ENCODE results near the gene HELZ2.

HELZ2 gene

DNA sequence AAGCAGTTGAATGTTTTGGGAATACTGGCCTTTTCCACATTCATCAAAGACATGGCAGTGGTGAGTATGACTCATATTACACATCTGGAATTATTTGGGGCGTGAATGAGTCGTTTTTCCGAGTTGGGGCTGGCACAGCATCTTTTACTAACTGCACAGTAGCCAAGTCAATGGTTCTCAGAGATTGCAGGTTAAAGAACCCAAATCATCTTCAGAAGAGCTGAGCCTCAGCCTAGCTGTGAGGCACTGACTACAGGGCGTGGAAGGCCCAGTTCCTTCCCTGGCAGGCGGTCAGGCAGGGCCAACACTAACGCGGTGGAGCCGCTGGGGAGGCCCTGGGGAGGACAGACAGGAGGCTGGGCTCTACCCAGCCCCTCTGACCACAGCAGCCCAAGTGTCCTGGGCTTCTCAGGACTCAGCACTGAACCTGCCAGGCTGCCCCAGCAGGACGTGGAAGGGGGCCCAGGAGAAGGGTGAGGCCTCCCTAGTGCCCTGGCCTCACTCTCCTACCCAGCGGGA is 20.1 kb upstream of the HELZ2 start:
- no peak overlapping the region for H3K27ac ChIP-seq
- TF ChIP-seq ZFX (IDR thresholded peaks at IDR 0.05) = no peak
- TF ChIP-seq, protein P1, sequence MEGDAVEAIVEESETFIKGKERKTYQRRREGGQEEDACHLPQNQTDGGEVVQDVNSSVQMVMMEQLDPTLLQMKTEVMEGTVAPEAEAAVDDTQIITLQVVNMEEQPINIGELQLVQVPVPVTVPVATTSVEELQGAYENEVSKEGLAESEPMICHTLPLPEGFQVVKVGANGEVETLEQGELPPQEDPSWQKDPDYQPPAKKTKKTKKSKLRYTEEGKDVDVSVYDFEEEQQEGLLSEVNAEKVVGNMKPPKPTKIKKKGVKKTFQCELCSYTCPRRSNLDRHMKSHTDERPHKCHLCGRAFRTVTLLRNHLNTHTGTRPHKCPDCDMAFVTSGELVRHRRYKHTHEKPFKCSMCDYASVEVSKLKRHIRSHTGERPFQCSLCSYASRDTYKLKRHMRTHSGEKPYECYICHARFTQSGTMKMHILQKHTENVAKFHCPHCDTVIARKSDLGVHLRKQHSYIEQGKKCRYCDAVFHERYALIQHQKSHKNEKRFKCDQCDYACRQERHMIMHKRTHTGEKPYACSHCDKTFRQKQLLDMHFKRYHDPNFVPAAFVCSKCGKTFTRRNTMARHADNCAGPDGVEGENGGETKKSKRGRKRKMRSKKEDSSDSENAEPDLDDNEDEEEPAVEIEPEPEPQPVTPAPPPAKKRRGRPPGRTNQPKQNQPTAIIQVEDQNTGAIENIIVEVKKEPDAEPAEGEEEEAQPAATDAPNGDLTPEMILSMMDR (conservative IDR thresholded peaks at IDR 0.05) = no peak

DNA sequence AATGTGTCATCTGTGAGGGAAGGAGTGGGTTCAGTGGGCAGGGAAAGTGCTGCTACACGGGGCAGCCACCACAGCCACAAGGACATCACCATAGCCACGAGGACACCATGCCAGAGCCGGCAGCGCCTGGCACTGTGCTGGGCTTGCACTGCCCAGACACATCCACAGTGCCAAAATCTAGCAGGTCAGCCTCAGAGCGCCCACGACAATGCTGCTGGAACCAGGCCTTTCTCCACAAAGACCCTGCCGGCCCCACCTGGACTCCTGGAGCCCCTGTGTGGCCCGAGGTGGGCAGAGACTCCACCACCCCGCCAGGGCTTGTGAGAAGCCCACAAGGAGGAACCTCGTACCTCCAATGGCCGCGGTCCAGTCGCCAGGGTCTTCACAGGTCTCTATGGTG is 18.6 kb upstream of the HELZ2 start:
- TF ChIP-seq ZFX (IDR thresholded peaks at IDR 0.05) = no peak
- no peak overlapping the region for H3K27ac ChIP-seq

DNA sequence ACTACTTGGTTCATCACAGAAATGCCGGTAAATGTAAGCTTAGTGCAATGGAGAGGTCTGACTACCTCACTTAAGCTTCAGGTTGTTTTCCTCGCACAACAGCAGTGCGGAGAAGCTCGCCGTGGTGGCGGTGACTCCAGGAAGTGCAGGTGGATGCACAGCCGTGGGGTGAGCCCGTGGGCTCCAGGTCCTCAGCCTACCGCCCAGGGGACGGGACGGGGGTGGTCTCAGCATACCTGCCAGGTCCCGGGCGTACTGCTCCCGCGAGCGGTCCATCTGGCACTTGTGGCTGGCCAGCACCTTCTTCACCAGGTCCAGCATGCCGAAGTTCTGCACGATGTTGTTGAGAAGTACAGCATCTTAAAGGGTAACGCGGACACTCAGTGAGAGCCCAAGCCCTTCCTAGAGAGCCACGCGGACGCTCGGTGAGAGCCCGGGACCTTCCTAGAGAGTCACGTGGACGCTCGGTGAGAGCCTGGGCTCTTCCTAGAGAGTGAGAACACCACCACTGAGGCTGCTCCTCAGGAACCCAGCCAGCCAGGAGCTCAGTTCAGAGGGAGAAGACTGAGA is 17.8 kb upstream of the HELZ2 start:
- no peak for TF ChIP-seq ZFX (IDR thresholded peaks at IDR 0.05)
- TF ChIP-seq, protein P1 (conservative IDR thresholded peaks at IDR 0.05) = no peak
- H3K27ac ChIP-seq = no peak overlapping the region

DNA sequence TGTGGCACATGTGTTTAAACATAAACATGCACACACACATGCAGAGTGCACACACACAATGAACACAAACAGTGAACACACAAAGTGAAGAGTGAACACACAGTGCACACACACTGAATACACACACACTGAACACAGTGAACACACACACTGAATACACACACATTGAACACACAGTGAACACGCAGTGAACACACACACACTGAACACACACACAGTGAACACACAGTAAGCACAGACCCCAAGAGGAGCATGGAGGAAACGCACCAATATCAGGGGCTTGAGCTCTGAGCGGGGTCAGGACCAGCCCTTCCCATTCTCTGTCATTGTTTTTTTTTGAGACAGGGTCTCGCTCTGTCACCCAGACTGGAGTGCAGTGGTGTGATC is 17.1 kb upstream of the HELZ2 start:
- TF ChIP-seq, protein P1 (conservative IDR thresholded peaks at IDR 0.05) = no peak
- no peak for TF ChIP-seq ZFX (IDR thresholded peaks at IDR 0.05)
- H3K27ac ChIP-seq = peak overlapping the region; percentile 95

DNA sequence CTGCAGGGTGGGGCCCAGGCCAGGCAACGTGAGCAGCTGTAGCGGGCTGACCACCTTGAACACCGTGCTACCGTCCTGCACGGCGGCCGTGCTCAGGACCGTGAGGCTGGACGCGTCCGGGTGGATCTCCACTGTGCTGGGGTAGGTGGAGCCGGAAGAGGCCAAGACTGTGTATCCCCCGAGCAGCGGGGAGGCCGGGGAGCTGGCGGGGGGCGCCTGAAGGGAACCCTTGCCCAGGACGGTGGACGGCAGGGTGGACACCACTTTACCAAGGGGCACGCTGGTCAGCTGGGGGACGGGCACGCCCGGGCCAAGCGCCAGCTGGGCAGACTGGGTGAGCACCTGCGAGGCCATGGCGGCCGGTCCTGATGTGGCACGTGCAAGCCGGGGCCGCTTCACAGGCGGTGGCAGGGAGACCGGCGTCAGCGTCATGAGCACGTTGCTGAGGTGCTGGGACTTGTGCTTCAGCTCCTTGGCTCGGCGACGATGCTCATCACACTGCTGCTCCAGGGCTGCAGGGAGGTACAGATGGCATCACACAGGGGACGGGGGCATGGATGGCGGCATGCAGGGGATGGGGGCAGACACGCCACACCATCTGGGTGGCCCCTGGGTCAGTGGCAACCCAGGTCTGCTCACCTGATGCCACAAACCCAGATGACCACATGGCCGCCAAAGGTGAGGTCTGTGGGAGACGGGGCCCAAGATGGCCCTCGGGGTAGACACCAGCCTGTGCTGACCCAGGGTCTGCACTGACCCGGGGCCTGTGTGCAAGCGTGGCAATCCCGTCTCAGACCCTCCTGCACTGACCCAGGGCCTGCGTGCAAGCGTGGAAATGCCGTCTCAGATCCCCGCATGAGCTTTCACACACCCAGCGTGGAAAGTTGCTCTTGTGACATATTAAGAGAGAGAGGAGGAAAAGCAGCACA is 16.4 kb upstream of the HELZ2 start:
- peak; percentile 70; the same call in 1 of the 2 replicates for TF ChIP-seq ZFX (IDR thresholded peaks at IDR 0.05)
- TF ChIP-seq, protein P1 (conservative IDR thresholded peaks at IDR 0.05) = no peak
- H3K27ac ChIP-seq = peak overlapping the region; percentile 95

DNA sequence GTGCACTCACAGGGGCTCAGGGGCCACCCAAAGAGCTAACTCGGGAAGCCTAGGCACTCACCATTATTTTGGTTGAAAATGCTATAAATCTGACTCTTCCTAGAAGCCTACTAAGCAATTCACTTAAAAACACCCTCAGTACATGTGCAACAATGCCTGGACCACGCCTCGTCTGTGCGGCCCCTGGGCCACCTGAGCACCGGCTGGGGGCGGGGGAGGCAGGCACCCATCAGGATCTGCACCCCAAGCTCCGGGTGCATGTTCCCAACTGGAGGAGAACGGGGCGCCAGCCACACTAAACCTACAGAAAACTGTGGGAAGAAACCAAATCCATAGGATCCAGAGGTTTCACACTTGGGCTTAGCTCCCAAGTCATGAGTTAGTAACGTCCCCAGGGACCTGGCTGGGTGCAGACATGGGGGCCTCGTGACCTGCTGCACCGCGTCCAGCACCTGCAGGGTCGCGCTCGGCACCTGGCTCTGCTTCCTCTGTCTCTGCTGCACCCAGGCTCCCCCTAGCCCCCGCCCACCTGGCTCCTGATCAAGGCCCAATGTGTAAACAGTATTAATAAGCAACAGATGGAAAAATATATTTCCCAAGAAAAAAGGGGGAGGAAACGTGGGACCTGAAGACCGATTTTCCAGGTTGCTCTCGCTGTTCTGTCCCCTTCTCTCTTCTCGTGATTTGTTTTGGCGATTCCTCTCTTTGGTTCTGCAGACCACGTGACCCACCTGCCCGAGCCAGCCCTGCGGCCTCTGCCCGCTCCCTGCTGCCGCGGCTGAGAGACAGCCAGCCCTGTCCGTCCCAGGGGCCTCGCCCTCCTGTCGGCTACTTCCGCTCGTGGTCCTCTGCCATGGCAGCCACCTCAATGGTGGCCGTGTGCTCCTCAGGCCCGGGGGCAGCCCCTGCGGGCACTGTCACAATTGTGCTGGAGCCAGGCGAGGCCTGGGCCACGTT is 15.5 kb upstream of the HELZ2 start:
- peak overlapping the region; percentile 95 for H3K27ac ChIP-seq
- TF ChIP-seq, protein P1 (conservative IDR thresholded peaks at IDR 0.05) = no peak
- TF ChIP-seq ZFX (IDR thresholded peaks at IDR 0.05) = no peak

DNA sequence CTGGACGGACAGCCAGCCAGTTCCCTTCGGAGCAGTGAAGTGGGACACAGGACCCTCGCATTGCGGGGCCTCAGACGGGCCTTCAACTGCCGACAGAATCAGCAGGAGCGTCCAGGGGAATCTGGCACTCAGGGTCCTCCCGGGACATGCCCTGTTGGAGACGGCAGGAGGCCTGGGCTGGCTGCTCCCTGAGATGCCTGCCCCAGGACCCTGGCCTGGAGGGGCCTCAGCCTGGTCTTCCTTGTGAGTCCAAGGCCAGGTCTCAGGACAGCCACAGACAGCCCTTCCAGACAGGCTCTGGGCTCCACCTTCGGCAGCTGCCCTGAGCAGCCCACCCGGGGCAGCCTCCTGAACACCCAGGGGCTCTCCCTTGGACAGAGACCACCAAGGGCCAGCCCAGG is 14.6 kb upstream of the HELZ2 start:
- H3K27ac ChIP-seq = peak overlapping the region; percentile 95
- TF ChIP-seq, protein P1 (conservative IDR thresholded peaks at IDR 0.05) = no peak
- no peak for TF ChIP-seq ZFX (IDR thresholded peaks at IDR 0.05)
